NCI-H2196 (cell line): ENCODE results near the gene FTL.

Source experiments
- DNase-seq: peaks from one replicate; lab custom pipeline; 2025; ENCODE audit not compliant: unreplicated experiment; lab: John Stamatoyannopoulos, UW

Gene FTL

DNA sequence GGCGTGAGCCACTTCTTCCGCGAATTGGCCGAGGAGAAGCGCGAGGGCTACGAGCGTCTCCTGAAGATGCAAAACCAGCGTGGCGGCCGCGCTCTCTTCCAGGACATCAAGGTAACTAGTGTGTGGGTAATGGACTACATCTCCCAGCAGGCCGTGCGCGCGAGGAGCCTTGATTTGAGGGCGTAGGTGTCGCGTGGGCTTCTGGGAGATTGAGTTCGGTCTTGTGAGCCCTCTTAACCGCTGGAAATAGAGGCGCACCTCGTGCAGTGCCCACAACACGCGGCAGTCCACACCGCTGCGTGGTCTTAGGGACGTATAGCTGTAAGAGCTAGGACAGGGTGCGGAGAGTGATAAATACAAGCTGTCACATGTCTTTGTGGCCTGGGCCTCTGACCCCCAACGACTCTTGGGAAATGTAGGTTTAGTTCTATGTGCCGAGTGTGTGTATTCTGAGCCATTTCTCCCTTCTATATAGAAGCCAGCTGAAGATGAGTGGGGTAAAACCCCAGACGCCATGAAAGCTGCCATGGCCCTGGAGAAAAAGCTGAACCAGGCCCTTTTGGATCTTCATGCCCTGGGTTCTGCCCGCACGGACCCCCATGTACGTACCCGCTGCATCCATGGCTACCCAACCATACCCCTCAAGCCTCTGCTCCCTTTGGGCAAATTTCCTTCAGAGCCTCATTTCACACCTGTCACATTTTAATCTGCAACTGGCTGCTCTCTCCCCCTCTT lies 864 bp downstream of the FTL start:
- DNase-seq, result peak; percentile 89

DNA sequence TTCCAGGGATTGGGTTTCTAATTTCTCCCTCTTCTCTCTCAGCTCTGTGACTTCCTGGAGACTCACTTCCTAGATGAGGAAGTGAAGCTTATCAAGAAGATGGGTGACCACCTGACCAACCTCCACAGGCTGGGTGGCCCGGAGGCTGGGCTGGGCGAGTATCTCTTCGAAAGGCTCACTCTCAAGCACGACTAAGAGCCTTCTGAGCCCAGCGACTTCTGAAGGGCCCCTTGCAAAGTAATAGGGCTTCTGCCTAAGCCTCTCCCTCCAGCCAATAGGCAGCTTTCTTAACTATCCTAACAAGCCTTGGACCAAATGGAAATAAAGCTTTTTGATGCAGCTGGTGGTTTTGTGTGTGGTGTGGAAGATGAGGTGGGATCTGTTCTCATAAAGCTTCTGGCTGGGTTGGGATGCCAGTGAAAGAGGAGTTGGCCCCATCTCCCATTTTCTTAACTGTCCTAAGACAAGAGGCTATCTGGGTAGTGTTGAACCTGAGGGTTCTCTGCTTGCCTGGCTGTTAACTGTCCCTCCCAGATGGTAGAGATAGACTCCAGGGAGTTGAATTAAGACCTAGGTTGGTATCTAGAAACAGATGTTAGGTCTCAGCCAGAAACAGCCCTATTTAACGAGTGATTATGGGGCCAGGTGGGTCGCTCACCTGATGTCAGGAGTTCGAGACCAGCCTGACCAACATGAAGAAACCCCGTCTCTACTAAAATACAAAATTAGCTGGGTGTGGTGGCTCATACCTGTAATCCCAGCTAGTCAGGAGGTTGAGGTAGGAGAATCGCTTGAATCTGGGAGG lies 1.6 kb downstream of the FTL start:
- no peak for DNase-seq

DNA sequence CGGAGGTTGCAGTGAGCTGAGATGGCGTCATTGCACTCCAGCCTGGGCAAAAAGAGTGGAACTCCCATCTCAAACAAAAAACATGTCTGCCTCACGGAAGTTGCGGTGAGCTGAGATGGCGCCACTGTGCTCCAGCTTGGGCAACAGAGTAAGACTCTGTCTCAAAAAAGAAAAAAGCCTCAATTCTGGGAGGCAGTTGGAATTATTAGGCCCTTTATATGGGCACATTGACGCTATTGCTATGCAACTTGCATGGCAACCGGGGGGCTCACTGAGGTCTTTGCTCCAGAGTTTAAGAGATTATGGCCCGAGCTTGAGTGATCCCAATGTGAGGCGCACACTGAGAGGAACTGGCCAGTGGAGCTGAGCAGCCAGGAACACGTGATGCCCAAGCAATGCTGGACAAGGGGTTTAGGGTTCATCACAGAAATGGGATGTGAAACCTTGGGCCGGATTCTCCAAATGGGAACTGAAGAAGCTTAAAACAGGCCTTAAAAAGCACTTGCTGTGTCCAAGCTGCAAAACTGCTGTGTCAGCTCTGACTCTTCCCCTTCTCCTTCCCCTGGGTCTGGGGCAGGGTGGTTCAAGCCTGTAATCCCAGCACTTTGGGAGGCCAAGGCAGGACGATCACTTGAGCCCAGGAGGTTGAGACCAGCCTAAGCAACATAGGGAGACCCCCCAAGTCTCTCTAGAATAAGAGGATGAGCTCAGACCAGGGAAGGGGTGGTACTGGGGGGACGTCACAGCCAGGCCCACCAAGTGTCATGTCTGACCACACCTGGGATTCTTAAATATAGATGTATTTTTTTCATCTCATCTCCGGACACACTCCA lies 2.5 kb downstream of the FTL start:
- no peak for DNase-seq

DNA sequence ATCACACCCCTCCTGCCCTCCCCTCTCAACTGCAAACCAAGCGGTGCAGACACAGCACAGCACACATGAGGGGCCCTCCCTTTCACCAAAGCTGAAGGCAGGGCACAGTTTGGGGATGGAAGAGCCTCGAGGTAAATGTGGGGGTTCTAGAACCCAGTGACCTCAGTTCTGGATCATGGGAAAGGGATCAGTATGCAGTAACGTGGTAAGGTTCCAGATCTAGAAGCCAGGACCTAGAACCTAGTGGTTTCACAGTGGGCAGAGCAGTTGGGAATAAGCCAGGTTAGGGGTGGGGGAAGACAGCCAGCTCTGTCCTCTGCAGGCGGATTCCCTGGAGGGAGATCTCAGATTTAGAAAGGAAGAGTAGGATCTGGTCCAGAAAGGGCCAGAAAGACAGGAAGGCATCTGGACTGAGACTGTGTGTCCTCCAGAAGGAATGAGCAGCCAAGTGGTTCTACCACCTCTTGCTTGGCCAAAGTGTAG lies 3.1 kb downstream of the FTL start:
- DNase-seq, result no peak

DNA sequence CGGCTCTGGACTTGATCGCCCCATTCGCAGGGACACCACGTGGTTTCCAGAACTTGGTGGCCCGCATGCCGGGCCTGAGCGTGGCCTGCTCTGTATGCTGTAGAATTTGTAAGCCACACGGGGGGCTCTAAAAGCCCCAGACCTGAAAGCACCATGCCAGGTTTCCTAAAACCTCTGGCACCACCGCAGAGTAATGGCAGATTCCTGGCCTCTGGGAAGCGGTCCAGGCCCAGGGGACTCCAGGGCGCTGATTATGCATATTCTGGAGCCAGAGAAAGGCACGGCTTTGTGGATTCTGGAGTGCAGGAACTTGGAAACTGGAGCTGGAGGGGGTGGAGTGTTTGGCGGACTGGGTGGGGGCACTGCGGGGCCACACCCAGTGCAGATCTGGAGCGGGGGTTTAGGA lies 3.7 kb downstream of the FTL start:
- DNase-seq, result no peak

DNA sequence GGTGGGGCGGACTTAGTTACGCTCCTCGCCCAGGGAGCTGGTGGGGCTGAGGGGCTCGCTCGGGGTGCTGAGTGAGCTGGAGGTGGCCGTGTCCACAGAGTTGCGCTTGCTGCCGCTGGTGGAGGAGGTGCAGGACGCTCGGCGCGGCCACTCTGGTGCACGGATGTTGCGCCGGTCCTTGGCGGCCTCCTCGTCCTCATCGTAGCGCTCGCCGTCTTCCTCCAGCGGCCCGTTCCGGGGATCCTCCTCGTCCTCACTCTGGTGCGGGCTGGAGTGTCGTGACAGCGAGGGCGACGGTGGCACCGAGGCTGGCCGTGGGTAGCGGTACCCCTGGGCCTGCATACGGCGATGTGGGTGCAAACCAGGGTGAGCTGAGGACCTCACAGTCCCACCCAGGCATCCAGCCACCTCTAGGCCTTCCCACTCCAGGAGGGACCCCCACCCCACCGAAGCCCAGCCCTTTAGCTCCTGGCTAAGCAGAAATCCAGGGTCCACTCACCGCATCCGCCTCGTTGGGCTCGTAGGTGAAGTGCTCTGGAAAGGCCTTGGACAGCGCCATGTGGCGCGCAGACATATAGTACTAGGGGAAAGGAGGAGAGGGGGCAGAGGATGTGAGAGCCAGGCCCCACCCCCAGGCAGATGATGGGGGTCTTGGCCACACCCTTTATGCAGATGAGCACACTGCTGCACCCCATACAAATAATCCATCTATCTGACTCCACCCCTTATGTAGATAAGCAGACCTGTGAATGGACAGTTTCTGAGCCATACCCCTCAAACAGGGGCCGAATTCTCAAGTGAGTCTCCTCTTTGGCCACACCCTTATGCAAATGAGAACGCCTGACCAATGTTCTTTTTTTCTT lies 4.4 kb downstream of the FTL start:
- peak; percentile 21 for DNase-seq

DNA sequence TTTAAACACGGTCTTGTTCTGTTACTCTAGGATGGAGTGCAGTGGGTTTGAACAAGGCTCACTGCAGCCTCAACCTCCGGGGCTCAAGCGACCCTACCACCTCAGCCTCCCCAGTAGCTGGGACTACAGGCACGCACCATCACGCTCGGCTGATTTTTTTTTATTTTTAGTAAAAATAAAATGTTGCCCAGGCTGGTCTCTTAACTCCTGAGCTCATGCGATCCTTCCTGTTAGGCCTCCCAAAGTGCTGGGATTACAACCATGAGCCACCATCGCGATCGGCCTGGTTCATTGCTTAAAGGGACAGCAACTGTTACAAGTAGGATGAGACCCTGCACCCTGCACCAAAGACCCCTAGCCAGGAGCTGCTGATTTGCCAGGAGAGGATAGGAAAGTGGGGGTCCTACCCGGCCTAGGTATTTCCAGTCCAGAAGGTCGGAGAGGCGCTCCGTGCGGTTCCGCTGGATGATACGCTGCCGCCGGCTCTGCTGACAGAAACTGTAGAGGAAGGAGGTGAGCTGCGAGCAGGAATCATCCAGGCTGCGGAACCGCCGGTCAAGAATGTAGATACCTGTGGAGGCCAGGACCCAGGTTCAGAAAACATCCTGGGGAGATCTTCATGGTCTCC lies 5.1 kb downstream of the FTL start:
- no peak for DNase-seq

DNA sequence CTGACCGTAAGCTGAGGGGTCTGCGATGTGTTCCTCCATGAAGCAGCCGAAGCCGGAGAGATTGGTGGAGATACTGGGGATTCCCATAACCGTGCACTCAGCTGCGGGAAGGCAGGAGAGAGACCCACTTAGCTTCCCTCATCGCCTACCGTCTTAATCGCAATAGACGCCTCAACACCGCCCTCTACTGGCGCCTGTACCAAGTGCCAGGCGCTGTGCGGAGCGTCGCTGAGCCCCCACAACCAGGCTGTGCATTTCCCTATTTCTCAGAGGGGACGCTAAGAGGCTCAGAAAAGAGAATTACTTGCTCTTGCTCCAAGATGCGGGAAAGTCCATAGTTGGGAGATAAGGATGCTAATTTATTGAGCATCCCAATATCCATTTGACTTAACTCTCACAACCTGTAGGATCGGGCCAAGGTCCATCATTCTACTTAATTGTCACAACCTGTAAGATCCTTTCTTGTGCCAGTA lies 5.8 kb downstream of the FTL start:
- DNase-seq, result peak; percentile 59

DNA sequence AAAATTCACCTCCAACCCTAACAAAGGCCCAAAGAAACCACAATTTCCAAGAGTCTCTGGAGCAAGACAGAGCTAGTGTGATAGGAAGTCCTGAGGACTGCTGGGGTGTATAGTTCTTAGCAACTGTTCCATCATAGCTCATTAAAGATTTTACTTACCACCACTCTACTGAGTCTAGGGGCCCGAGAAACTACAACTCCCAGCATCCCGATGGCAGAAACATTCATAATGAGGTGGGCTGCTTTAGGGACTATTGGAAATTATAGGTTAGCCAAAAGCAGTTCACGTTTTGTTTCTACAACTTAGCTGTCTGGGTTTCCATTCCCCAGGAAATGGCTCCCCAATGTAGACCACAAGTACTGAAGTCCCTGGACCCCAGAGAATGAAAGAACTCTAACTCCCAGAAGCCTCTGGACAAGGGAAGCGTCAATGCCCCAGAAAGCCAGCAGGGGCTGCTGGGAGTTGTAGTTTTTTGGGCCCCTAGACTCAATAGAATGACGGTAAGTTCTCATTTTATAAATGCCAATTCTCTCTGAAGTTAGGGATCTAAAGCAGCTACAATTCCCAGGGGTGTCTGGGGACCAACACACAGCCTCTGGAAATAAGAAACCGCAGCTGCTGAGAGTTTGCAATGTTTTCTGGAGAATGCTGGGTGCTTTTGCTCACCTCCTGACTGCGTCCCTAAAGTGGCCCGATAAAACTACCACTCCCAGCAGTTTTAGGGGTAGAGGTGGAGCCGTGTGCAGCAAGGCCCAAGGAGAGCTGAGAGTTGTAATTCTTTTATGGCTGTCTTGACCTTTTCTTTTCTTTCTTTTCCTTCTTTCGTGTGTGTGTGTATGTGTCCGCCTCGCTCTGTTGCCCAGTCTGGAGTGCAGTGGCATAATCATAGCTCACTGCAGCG lies 11.1 kb downstream of the FTL start:
- peak; percentile 24 for DNase-seq

DNA sequence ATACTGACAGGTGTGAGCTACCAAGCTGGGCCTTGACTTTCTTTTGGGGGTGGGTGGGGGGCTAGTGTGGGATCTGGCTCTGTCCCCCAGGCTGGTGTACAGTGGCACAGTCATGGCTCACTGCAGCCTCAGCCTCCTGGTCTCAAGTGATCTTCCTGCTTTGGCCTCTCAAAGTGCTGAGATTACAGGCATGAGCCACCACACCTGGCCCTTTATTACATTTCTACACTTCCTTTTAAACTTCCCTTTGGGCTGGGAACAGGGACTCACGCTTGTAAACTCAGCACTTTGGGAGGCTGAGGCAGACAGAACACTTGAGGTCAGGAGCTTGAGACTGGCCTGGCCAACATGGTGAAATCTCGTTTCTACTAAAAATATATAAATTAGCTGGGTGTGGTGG lies 12.0 kb downstream of the FTL start:
- DNase-seq, result no peak

DNA sequence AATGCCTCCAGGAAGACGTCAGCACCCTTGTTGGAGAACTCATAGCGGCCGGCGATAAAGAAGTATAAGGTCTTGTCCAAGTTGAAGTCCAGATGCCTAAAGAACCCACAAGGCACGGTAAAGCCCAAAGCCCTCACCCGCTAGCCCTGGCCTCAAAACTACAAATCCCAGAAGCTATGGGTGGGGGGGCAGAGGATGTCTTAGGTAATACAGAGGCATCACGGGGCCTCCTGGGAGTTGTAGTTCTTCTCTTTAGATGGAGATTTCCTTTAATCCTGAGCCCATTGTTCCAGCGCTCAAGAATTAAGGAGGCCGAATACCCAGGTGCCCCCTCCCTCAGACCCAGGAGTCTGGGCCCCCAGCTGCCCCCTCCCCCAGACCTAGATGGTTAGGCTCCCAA lies 17.2 kb downstream of the FTL start:
- DNase-seq, result no peak

DNA sequence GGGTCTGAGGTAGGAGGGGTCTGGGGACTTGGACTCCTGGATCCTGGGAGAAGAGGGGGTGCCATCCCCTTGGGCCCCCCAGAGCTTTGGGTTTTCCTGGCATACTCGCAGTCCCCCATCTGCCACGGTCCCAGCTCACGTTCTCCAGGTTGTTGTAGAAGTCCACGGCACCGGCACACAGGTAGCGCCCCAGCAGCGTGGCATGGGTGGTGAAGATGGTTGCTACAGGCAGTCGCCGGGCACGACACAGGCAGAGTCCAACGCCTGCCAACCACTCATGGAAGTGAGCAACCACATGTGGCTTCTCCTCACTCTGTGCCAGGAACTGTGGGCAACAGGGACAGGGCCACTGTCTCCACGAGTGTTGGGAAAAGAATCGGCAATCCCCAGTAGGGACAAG lies 20.6 kb downstream of the FTL start:
- no peak for DNase-seq

DNA sequence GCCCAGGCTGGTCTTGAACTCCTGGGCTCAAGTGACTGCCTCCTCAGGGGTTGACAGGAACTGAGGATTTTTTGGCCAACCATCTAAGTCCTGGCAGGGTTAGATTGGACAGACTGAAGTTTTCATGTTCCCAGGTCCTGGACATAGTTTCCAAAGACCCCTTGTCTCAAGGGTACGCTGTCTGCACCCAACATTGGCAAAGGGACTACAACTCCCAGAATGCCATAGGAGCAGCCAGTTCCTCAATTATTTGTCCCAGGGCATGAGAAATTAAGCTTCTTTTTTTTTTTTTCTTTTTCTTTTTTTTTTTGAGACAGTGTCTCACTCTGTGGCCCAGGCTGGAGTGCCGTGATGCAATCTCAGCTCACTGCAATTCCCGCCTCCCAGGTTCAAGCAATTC lies 21.1 kb downstream of the FTL start:
- DNase-seq, result no peak

DNA sequence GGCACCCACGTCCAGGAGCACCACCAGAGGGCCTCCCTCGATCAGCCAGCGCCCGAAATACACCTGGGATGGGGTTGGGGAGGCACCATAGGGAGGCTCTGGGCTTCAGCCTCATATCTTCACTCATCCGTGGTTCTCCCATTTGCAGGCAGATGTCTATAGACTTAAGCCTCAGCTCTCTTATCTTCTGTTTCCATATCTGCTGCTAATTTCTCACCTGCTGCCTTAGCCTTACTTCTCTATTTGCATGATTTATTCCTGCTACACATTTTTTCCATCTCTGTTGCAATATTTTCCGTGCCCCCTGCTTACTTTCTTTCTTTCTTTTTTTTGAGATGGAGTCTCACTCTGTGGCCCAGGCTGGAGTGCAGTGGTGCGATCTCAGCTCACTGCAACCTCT lies 22.2 kb downstream of the FTL start:
- no peak for DNase-seq

DNA sequence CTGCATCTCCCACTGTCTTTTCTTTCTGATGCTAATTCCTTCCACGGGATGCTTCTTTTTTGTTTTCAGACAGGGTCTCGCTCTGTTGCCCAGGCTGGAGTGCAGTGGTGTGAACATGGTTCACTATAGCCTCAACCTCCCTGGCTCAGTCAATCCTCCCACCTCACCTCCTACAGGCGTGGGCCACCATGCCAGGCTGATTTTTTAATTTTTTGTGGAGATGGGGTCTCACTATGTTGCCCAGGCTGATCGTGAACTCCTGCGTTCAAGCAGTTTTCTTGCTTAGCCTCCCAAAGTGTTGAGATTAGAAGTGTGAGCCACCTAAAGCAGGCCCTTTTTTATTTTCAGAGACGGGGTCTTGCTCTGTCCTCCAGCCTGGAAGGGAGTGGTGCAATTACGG lies 23.2 kb downstream of the FTL start:
- DNase-seq, result no peak

DNA sequence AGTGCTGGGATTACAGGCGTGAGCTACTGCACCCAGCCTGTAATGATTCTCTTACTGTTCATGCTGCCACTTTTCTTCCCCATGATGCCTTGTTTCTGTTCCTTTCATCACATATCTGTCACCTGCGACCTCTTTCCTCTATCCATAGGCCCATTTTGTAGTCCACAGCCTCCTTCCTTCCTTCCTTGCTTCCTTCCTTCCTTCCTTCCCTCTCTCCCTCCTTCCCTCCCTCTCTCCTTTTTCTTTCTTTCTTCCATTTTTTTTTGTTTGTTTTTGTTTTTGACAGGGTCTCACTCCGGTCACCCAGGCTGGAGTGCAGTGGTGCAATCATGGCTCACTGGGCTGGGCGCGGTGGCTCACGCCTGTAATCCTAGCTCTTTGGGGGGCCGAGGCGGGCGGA lies 23.8 kb downstream of the FTL start:
- DNase-seq, result no peak

DNA sequence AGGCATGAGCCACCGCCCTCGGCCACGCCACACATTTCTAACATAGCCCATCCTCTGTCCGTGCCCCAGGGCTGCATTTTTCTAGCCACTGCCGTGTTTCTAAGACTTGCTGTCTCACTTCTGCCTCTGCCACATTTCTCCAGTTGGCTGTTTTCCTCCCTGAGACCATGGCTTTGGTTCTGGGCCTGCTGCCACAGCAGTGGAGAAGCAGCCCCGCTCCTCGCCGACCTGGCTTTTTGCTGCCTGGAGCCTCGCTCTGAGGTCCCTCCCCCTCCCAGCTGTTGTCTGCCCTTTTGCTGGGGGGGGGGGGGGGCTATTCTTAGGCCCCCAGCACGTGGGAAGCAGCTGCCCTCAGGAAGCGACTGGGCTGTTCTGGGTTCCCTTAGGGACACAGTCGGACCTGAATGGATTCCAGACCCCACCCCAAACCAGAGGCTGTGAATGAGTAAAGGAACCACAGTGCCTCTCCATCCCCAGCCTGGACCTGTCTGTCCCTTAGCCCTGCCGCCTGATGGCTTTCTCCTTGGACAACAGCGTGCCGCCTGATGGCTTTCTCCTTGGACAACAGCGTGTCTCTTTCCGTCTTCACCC lies 24.7 kb downstream of the FTL start:
- DNase-seq, result no peak

DNA sequence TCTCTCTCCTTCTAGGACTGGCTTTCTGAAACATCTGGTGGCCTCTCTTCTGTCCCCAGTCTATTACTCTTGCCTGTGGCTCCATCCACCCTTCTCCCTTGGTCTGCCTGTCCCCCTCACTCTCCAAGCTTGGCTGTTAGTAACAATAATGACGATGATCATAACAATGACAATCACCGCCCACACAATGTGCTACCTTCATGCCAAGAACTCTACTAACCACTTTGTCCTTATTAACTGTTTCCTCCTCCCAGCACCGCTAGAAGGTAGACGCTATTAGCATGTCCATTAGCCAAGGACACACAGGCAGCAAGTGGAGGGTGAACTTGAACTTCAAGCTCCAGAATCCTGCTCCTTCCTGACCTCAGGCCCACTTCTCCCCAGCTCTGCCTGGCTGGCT lies 25.3 kb downstream of the FTL start:
- DNase-seq, result no peak
